GM19043 (cell line): ENCODE results near the gene TTC31.

Experiments
- ATAC-seq: cut with Tn5 transposase; IDR thresholded peaks from one replicate; pipeline ENCODE4 v1.9.1; 2021; ENCODE audit warnings: low read depth; ENCODE audit not compliant: unreplicated experiment

The TTC31 gene

GRCh38 chr2:74503506-74504475 is 20.9 kb downstream of the TTC31 start:
- no peak for ATAC-seq

GRCh38 chr2:74504591-74504990 is 21.7 kb downstream of the TTC31 start:
- ATAC-seq, result no peak

- no peak for ATAC-seq
Measured at GRCh38 chr2:74505448-74506246, 22.8 kb downstream of the TTC31 start.

GRCh38 chr2:74507145-74507925 is 24.5 kb downstream of the TTC31 start, which contains the start of gene PCGF1:
Gene PCGF1, minus strand, starts transcription at chr2:74507695. Its CDS starts 27 bp downstream, at chr2:74507668.
- peak; percentile 85 for ATAC-seq

- peak; percentile 1 for ATAC-seq
Measured at GRCh38 chr2:74507926-74508520, 25.1 kb downstream of the TTC31 start.

- no peak for ATAC-seq
Measured at GRCh38 chr2:74510272-74510671, 27.4 kb downstream of the TTC31 start.

- no peak for ATAC-seq
Measured at GRCh38 chr2:74511104-74511989, 28.5 kb downstream of the TTC31 start.

- ATAC-seq, result no peak
Measured at GRCh38 chr2:74512744-74513604, 30.1 kb downstream of the TTC31 start.

GRCh38 chr2:74513605-74514367 is 30.9 kb downstream of the TTC31 start:
- no peak for ATAC-seq

- no peak for ATAC-seq
Measured at GRCh38 chr2:74514368-74515270, 31.7 kb downstream of the TTC31 start, which contains the start of gene TLX2. Gene TLX2, plus strand, starts transcription at chr2:74514450. Its CDS starts 357 bp downstream, at chr2:74514807.

GRCh38 chr2:74515271-74515980 is 32.5 kb downstream of the TTC31 start:
- ATAC-seq, result no peak

- no peak for ATAC-seq
Measured at GRCh38 chr2:74515981-74516633, 33.2 kb downstream of the TTC31 start.

- ATAC-seq, result no peak
Measured at GRCh38 chr2:74516650-74517049, 33.8 kb downstream of the TTC31 start.

GRCh38 chr2:74522516-74522915 is 39.6 kb downstream of the TTC31 start:
- ATAC-seq, result no peak

GRCh38 chr2:74524005-74524404 is 41.1 kb downstream of the TTC31 start:
- no peak for ATAC-seq
